K562 (cell line): ENCODE results near the gene RASSF7.

Source experiments
- CHD2 ChIP-seq: IDR thresholded peaks from 2 replicates; pipeline ENCODE4 v1.6.1; 2011; ENCODE audit warnings: low read depth, low read length
- HCFC1 ChIP-seq: IDR thresholded peaks from 2 replicates; pipeline ENCODE4 v1.6.1; 2012; ENCODE audit warnings: low read depth, low read length, improper control_type of control experiment
- JUND ChIP-seq, 2 experiments: IDR thresholded peaks; 2 replicates in 1 of 2; 3 replicates in 1 of 2; pipeline ENCODE4 v1.6.1; 2011; ENCODE audit warnings: borderline replicate concordance in 2 of 2, low read depth in 2 of 2, low read length in 2 of 2, improper control_type of control experiment in 1 of 2, missing biosample characterization in 1 of 2, missing genetic modification characterization in 1 of 2, missing genetic modification reagents in 1 of 2
- SP1 ChIP-seq: sonication (generic); formaldehyde crosslinking; IDR thresholded peaks from 2 replicates; pipeline ENCODE4 v1.8.1; 2022; ENCODE audit warnings: mild to moderate bottlenecking, missing genetic modification reagents
- SUPT5H ChIP-seq: fragments of 450-650 bp; IDR thresholded peaks from 2 replicates; pipeline ENCODE4 v1.6.1; 2016
- TF ChIP-seq, protein P1 (sequence below), 3 experiments: IDR thresholded peaks in 2 of 3; conservative IDR thresholded peaks in 1 of 3; 2 replicates each; pipeline ENCODE4 v1.5.1; 2011 to 2012; ENCODE audit warnings: low read length in 3 of 3, mild to moderate bottlenecking in 3 of 3, control low read depth in 2 of 3, improper control_type of control experiment in 1 of 3, inconsistent platforms in 1 of 3, low read depth in 1 of 3, mixed read lengths in 1 of 3, moderate library complexity in 1 of 3; ENCODE audit not compliant: insufficient read depth in 2 of 3
- TF ChIP-seq, protein P2 (sequence below), 2 experiments: fragments of 450-650 bp; formaldehyde crosslinking in 1 of 2; IDR thresholded peaks; 2 replicates each; pipeline versions ENCODE4 v1.4.0 to v1.6.1; 2014 to 2020; ENCODE audit warnings: mild to moderate bottlenecking in 2 of 2, borderline replicate concordance in 1 of 2, low read depth in 1 of 2
- TF ChIP-seq, protein P3 (sequence below): sonication (generic); formaldehyde crosslinking; IDR thresholded peaks from 2 replicates; pipeline ENCODE4 v1.8.0; 2022; ENCODE audit warnings: mild to moderate bottlenecking, missing genetic modification reagents

DNA sequence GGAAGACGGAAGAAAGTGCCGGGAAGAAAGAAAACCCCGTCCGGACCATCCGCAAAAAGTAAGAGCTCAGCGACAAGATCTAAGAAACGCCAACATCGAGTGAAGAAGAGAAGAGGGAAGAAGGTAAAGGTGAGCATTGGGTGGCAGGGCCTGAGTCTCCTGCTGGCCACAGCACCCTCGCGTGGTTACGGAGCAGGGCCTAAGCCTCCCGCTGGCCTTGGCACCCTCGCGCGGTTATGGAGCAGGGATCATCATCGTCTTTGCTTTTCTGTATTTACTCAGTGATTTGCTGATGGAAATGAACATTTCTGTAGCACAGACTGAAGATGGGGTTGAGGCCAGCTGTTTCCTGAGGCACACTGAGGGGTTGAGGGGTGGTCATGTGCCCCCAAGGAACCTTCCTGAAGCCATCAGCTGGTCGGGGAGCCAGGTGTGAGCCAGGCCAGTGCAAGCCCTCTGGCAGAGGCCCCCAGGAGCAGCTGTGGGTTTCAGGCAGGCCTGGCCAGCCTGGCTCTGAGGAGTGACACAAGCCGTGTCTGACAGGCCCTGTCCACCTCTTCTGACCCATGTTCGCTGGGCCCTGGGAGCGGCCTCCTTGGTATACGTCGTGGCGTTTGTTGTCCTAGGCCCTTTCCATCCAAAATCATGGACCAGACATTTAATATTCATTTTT, 40.9 kb downstream of the RASSF7 start:
- no peak for TF ChIP-seq SUPT5H
- TF ChIP-seq SP1 (CRISPR knock-in tag): no peak
- no peak for TF ChIP-seq CHD2
- TF ChIP-seq, protein P1, sequence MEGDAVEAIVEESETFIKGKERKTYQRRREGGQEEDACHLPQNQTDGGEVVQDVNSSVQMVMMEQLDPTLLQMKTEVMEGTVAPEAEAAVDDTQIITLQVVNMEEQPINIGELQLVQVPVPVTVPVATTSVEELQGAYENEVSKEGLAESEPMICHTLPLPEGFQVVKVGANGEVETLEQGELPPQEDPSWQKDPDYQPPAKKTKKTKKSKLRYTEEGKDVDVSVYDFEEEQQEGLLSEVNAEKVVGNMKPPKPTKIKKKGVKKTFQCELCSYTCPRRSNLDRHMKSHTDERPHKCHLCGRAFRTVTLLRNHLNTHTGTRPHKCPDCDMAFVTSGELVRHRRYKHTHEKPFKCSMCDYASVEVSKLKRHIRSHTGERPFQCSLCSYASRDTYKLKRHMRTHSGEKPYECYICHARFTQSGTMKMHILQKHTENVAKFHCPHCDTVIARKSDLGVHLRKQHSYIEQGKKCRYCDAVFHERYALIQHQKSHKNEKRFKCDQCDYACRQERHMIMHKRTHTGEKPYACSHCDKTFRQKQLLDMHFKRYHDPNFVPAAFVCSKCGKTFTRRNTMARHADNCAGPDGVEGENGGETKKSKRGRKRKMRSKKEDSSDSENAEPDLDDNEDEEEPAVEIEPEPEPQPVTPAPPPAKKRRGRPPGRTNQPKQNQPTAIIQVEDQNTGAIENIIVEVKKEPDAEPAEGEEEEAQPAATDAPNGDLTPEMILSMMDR (IDR thresholded peaks at IDR 0.05 in 2 of 3, conservative IDR thresholded peaks at IDR 0.05 in 1 of 3; ENCODE audit: insufficient read depth in 2 of 3, low read depth in 1 of 3, low read length in 3 of 3): no peak
- no peak for TF ChIP-seq JUND (IDR thresholded peaks at IDR 0.05; ENCODE audit: borderline replicate concordance, low read depth, low read length)
- no peak for TF ChIP-seq JUND (tag; IDR thresholded peaks at IDR 0.05; ENCODE audit: borderline replicate concordance, low read depth, low read length)
- TF ChIP-seq, protein P2, sequence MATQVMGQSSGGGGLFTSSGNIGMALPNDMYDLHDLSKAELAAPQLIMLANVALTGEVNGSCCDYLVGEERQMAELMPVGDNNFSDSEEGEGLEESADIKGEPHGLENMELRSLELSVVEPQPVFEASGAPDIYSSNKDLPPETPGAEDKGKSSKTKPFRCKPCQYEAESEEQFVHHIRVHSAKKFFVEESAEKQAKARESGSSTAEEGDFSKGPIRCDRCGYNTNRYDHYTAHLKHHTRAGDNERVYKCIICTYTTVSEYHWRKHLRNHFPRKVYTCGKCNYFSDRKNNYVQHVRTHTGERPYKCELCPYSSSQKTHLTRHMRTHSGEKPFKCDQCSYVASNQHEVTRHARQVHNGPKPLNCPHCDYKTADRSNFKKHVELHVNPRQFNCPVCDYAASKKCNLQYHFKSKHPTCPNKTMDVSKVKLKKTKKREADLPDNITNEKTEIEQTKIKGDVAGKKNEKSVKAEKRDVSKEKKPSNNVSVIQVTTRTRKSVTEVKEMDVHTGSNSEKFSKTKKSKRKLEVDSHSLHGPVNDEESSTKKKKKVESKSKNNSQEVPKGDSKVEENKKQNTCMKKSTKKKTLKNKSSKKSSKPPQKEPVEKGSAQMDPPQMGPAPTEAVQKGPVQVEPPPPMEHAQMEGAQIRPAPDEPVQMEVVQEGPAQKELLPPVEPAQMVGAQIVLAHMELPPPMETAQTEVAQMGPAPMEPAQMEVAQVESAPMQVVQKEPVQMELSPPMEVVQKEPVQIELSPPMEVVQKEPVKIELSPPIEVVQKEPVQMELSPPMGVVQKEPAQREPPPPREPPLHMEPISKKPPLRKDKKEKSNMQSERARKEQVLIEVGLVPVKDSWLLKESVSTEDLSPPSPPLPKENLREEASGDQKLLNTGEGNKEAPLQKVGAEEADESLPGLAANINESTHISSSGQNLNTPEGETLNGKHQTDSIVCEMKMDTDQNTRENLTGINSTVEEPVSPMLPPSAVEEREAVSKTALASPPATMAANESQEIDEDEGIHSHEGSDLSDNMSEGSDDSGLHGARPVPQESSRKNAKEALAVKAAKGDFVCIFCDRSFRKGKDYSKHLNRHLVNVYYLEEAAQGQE (IDR thresholded peaks at IDR 0.05; ENCODE audit: borderline replicate concordance): no peak
- TF ChIP-seq, protein P2 (CRISPR knock-in tag; IDR thresholded peaks at IDR 0.05; ENCODE audit: low read depth): no peak
- TF ChIP-seq, protein P3, sequence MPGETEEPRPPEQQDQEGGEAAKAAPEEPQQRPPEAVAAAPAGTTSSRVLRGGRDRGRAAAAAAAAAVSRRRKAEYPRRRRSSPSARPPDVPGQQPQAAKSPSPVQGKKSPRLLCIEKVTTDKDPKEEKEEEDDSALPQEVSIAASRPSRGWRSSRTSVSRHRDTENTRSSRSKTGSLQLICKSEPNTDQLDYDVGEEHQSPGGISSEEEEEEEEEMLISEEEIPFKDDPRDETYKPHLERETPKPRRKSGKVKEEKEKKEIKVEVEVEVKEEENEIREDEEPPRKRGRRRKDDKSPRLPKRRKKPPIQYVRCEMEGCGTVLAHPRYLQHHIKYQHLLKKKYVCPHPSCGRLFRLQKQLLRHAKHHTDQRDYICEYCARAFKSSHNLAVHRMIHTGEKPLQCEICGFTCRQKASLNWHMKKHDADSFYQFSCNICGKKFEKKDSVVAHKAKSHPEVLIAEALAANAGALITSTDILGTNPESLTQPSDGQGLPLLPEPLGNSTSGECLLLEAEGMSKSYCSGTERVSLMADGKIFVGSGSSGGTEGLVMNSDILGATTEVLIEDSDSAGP (CRISPR knock-in tag): no peak
- TF ChIP-seq HCFC1: no peak
